ENCODE measurements around the gene C10orf95. TPM values are rescaled to one million over a fixed set of nuclear protein-coding genes. Genes with fewer than 3 reads are reported as not detected.

The C10orf95 gene
- total RNA-seq, 1 donor: not detected

DNA sequence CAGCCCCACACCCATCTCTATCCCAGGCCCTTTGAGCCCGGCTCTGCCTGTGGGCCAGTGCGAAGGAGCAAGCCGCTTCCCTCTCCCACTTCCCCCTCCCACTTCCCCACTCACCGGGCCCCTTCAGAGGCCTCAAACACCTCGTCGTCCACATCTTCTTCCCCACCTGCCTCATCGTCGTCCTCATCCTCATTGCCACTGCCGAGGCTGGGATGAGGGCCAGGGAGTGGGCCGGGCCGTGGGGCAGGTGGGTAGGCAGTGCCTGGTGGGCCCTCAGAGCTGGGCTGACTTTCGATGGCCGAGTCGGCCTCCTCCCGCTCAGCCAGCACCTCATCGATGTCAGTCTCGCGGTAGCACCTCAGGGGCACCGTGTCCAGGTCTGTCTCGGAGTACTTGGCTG, 36.6 kb downstream of the C10orf95 start:
- no peak for DNase-seq (ENCODE audit: insufficient read length, low spot score, missing footprints)
- TF ChIP-seq, protein P1, sequence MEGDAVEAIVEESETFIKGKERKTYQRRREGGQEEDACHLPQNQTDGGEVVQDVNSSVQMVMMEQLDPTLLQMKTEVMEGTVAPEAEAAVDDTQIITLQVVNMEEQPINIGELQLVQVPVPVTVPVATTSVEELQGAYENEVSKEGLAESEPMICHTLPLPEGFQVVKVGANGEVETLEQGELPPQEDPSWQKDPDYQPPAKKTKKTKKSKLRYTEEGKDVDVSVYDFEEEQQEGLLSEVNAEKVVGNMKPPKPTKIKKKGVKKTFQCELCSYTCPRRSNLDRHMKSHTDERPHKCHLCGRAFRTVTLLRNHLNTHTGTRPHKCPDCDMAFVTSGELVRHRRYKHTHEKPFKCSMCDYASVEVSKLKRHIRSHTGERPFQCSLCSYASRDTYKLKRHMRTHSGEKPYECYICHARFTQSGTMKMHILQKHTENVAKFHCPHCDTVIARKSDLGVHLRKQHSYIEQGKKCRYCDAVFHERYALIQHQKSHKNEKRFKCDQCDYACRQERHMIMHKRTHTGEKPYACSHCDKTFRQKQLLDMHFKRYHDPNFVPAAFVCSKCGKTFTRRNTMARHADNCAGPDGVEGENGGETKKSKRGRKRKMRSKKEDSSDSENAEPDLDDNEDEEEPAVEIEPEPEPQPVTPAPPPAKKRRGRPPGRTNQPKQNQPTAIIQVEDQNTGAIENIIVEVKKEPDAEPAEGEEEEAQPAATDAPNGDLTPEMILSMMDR (IDR thresholded peaks at IDR 0.05; ENCODE audit: extremely low read depth, low read depth, low read length): no peak
- Histone ChIP-seq H4K20me1 (ENCODE audit: insufficient read depth, low read length) (no peaks in the 10 kb centered on the region), H3K27me3 (ENCODE audit: insufficient read depth, low read length) (peaks cover 63% of the 10 kb centered on the region), H3K4me1 (ENCODE audit: insufficient read depth, low read length) (peaks cover 5% of the 10 kb centered on the region), H3K4me3 (ENCODE audit: insufficient read depth, low read length) (no peak overlapping the region), H3K9me3 (ENCODE audit: low read depth, low read length) (no peaks in the 10 kb centered on the region), H3K4me2 (ENCODE audit: insufficient read depth, low read length) (no peak overlapping the region), H3K79me2 (ENCODE audit: insufficient read depth, low read length) (no peaks in the 10 kb centered on the region), H3K36me3 (ENCODE audit: insufficient read depth, low read length) (no peaks in the 10 kb centered on the region), H3K27ac (ENCODE audit: low read depth, low read length) (no peak overlapping the region), H2AFZ (ENCODE audit: low read length) (no peak overlapping the region)

- no peak overlapping the region for H3K4me3 ChIP-seq (ENCODE audit: insufficient read depth, low read length)
- peak; percentile 75 for DNase-seq (ENCODE audit: insufficient read length, low spot score, missing footprints)
- H3K4me1 ChIP-seq (ENCODE audit: insufficient read depth, low read length): peaks cover 9% of the 10 kb centered on the region
- H3K27ac ChIP-seq (ENCODE audit: low read depth, low read length): no peak overlapping the region
- no peaks in the 10 kb centered on the region for H3K79me2 ChIP-seq (ENCODE audit: insufficient read depth, low read length)
- no peak overlapping the region for H3K4me2 ChIP-seq (ENCODE audit: insufficient read depth, low read length)
- no peaks in the 10 kb centered on the region for H3K9me3 ChIP-seq (ENCODE audit: low read depth, low read length)
- TF ChIP-seq, protein P1 (IDR thresholded peaks at IDR 0.05; ENCODE audit: extremely low read depth, low read depth, low read length): no peak
- H4K20me1 ChIP-seq (ENCODE audit: insufficient read depth, low read length): no peaks in the 10 kb centered on the region
- H2AFZ ChIP-seq (ENCODE audit: low read length): no peak overlapping the region
- H3K27me3 ChIP-seq (ENCODE audit: insufficient read depth, low read length): peaks cover 66% of the 10 kb centered on the region
- no peaks in the 10 kb centered on the region for H3K36me3 ChIP-seq (ENCODE audit: insufficient read depth, low read length)
Measured at GRCh38 chr10:102413806-102414561, 37.4 kb downstream of the C10orf95 start.

DNA sequence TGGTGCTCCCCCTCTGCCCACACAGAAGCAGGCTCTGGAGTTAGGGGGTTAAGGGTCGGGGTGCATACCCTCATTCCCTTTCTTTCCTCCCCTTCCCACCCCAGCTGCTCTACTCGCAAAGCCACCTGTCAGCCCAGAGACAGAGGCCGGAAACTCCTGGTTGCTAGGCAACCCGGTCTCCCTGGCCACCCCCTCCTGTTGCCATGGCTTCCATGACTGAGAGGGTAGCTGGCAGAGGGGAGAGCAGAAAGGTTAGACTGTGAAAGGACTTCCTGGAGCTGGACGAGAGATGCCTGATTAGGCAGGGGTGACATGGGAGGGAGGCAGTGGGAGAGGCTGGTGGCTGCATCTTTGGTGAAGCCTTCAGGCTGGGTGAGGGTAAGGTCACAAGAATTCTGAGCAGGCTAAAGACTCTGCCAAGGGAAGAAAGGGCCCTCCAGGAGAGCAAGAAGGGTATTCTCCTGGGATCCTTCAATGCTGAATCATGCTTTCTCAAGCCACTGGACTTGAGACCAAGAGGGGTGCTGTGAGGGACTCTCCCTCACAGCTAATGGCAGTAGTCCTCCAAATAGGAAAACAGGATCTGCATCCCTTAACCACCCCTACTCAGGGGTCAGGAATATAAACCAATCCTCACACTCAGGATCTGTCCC, 38.2 kb downstream of the C10orf95 start:
- Histone ChIP-seq H3K9me3 (ENCODE audit: low read depth, low read length) (no peaks in the 10 kb centered on the region), H4K20me1 (ENCODE audit: insufficient read depth, low read length) (no peaks in the 10 kb centered on the region), H3K79me2 (ENCODE audit: insufficient read depth, low read length) (no peaks in the 10 kb centered on the region), H3K27ac (ENCODE audit: low read depth, low read length) (no peak overlapping the region), H3K4me2 (ENCODE audit: insufficient read depth, low read length) (no peak overlapping the region), H3K4me3 (ENCODE audit: insufficient read depth, low read length) (no peak overlapping the region), H2AFZ (ENCODE audit: low read length) (no peak overlapping the region), H3K36me3 (ENCODE audit: insufficient read depth, low read length) (no peaks in the 10 kb centered on the region), H3K4me1 (ENCODE audit: insufficient read depth, low read length) (peaks cover 9% of the 10 kb centered on the region), H3K27me3 (ENCODE audit: insufficient read depth, low read length) (peaks cover 67% of the 10 kb centered on the region)
- TF ChIP-seq, protein P1 (IDR thresholded peaks at IDR 0.05; ENCODE audit: extremely low read depth, low read depth, low read length): no peak
- DNase-seq (ENCODE audit: insufficient read length, low spot score, missing footprints): peak; percentile 93

DNA sequence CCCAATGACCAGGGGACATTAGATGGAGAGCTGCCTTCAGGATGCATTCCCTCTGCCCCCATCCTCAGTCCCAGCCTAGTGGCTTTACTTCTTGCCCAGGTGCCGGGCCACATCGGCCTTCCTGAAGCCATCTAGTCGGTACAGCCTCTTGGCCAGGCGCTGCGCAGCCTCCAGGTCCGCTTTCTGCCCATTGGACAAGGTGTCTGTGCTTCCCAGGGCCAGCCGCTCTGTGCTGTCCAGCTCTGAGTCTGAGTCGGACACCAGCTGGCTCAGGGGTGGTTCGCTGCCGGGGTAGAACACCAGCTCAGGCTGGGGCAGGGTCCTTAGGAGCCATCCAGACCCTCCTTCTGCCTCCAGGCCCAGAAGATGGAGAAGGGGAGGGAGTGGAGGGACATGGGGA, 39.0 kb downstream of the C10orf95 start:
- H3K9me3 ChIP-seq (ENCODE audit: low read depth, low read length): no peaks in the 10 kb centered on the region
- no peaks in the 10 kb centered on the region for H3K79me2 ChIP-seq (ENCODE audit: insufficient read depth, low read length)
- no peak overlapping the region for H2AFZ ChIP-seq (ENCODE audit: low read length)
- peak; percentile 85 for DNase-seq (ENCODE audit: insufficient read length, low spot score, missing footprints)
- peaks cover 72% of the 10 kb centered on the region for H3K27me3 ChIP-seq (ENCODE audit: insufficient read depth, low read length)
- no peak overlapping the region for H3K27ac ChIP-seq (ENCODE audit: low read depth, low read length)
- H3K4me2 ChIP-seq (ENCODE audit: insufficient read depth, low read length): no peak overlapping the region
- H3K4me3 ChIP-seq (ENCODE audit: insufficient read depth, low read length): no peak overlapping the region
- no peaks in the 10 kb centered on the region for H3K36me3 ChIP-seq (ENCODE audit: insufficient read depth, low read length)
- no peaks in the 10 kb centered on the region for H4K20me1 ChIP-seq (ENCODE audit: insufficient read depth, low read length)
- TF ChIP-seq, protein P1 (IDR thresholded peaks at IDR 0.05; ENCODE audit: extremely low read depth, low read depth, low read length): no peak
- H3K4me1 ChIP-seq (ENCODE audit: insufficient read depth, low read length): peaks cover 9% of the 10 kb centered on the region
